HG03095 (cell line): Measurements from ENCODE around the gene ACSBG1.
"Not testable (repeated sequence)": the region's sequence is repeated elsewhere in the genome, so short reads cannot be mapped to it uniquely, and the experiment has no call there.

Source experiments
- ATAC-seq: cut with Tn5 transposase; IDR thresholded peaks from one replicate; pipeline ENCODE4 v1.9.1; 2021; ENCODE audit warnings: moderate library complexity; ENCODE audit not compliant: unreplicated experiment

ACSBG1 gene

DNA sequence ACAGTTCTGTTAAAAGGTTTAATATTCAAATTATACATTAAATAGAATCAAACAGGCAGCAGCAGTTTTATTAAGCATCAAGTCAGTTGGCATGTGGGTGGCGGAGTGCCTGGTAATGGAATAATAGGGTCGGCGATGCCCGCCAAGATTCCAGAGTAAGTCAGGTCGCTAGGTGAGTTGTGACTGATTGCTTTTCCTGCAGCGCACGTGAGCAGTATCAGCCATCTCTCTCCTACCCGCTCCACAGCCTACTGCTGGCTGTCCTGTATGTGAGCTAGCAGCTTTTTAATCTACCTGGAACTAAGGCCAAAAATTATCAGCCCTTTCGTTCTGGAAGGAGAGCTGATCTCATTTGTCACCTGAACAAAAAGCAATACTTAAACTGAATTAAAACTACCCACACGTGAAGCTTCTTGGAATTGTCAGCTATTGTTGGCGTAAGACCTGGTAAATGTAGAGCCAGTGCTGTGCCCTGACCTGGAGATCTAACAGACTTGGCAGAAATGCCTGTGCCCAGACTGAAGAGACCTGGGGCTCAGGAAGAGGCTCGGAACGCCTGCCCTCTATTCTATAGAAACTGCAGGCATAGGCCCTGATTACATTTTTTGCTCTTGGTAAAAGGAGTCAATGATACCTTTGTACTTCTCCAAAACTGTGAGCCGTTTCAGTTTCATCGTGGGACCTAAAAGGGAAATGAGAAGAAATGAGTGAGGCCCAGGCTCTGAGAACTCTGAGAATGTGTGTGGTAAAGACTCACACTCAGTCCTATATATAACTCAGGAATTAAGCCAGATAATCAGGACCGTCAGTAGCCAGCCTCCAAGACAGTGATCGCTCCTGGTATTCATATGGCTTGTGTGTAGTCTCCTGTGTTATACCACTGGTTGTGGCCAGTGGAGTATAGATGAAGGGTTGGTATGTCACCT, 63.3 kb downstream of the ACSBG1 start:
- peak; percentile 65 for ATAC-seq

DNA sequence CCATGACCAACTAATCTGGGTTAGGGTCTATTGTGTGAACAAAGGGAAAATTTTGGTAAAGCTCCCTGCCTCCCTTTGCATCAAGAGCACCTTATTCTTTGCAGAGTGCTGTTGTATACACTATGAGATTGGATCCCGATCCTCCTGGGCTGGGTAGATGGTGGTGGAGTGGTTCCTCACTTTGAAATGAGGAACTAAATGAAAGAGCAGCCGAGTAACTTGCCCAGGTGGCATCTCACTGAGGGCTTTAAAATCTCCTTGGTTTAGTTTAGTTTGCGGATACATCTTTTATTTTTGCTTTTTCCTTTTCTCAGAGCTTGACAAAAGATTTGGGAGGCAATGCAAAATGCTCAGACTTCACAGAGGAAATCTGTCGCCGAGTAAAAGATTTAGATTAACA, 65.8 kb downstream of the ACSBG1 start:
- ATAC-seq: no peak

DNA sequence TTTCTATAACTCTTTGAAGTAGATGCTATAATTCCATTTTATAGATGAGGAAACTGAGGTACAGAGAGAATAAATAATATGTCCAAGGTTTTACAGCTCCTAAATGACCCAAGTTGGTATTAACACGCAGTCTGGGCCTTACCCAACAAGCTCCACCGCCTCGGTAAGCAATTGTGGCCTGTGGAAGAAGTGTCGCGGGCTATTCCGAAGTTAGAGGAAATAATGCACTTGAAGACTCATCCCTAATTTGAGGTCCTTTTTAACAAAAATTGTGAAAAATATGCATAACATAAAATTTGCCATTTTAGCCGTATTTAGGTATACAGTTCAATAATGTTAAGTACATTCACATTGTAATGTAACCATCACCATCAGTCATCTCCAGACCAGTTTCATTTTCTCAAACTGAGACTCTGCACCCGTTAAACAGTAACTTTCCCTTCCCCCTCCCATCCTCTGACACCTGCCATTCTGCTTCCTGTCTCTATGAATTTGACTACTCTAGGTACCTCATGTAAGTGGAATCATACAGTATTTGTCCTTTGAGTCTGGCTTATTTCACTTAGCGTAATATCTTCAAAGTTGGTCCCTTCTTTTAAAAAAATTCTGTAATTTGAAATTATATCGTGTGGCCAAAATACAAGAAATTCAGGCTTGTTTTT, 67.0 kb downstream of the ACSBG1 start:
- peak; percentile 72 for ATAC-seq

DNA sequence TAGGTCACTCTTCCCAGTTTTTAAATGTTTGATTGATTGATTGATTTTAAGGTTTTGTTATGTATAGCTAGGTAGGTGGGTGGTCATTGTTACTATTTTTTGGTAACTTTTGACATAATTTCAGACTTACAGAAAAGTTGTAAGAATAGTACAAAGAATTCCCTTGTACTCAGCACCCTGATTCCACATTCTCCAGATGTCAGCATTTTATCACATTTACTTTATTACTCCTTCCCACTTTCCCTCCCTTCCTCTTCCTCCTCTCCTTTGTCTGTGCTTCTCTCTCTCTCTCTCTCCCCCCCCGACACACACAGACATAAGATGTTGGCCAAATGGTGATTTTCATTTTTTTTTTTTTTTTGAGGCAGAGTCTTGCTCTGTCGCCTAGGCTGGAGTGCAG, 70.4 kb downstream of the ACSBG1 start:
- no peak for ATAC-seq

DNA sequence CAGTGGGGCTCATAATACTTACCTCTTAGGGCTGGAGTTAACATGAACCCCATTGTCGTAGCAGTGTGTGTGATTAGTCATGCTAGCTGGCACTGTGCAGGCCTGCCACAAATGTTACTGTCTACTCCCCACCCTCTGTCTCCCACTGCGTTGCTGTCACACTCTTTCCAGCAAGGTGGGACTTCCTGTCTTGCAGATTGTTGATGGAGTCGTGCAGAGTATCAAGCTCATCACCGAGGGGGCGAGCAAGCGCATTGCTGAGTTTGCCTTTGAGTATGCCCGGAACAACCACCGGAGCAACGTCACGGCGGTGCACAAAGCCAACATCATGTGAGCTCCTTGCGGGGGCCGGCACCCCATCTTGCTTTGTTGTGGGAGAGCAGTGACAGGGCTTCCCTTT, 72.3 kb downstream of the ACSBG1 start:
- ATAC-seq: no peak

DNA sequence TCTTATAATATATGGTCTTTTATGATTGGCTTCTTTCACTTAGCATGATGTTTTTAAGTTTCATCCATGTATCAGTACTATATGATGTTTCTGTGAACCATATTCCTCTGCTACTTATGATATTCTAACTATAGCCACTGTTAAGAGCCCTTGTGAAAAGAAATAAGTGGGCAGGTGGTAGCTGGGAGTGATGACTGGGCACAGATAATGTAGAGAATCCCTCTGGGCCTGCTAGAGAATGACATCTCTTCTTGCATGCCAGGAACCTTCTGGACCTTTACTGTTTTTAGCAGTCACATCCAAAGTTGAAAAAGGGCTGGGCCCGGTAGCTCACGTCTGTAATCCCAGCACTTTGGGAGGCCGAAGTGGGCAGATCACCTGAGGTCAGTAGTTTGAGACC, 75.0 kb downstream of the ACSBG1 start:
- ATAC-seq: no peak

DNA sequence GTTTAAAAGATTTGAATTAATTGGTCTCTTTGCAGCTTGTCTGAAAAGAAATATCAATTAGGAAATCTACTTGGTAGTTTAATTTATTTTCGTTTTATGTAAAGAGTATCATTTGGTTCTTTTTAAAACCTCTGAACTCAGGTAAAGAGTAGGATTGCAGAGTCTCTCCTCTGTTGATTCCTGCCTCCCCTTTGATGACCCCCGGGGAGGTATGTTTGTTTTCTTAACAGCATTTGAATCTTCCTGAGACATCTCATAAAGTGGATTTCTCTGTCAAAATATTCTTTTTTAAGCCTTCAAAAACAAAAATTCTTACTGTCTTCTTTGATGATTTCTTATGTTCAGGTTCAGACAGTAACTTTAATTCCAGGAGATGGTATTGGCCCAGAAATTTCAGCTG, 77.2 kb downstream of the ACSBG1 start:
- no peak for ATAC-seq

DNA sequence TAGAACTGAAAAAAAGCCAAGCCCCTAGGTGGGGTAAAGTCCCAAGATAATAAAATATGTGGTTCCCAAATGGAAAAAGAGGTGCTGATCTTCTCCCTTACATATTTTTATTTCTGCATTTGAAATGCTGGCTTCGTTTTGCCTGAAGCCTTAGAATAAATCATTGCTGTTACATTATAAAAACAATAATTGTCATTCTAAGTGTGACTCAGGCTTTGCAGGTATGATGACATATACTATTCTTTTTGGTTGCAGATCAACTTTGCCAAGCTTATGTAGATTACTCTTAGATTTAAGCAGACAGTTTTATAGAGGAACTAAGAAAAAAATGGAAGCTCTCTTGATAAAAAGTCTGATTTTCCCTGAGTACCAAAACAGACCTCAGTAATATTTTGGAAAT, 77.7 kb downstream of the ACSBG1 start:
- ATAC-seq: no peak

DNA sequence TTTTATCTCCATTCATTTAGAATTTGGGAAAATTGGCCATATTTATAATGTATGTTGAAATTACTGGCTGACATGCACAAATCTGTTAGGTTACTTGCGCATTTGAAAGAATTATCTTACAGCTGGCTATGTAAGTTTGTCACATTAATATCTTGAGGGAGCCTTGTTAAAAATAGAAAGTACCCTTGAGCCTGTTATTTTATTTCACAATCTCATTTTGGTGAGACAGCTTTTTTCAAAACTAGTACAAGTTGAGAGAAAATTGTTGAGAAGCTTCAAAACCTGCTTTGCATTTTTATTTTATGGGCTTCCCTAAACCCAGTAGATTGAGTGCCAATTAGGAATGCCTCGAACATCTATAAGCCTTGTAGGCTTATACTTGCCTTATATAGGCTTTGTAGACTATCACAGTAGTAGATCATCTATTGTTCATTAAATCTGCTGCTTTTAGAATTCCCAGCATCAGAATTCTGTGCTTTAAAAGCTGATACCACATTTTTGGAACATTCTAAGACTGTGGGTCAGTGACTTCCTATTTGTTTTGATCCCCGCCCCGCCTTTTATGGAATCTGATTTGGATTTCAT, 78.9 kb downstream of the ACSBG1 start:
- no peak for ATAC-seq

DNA sequence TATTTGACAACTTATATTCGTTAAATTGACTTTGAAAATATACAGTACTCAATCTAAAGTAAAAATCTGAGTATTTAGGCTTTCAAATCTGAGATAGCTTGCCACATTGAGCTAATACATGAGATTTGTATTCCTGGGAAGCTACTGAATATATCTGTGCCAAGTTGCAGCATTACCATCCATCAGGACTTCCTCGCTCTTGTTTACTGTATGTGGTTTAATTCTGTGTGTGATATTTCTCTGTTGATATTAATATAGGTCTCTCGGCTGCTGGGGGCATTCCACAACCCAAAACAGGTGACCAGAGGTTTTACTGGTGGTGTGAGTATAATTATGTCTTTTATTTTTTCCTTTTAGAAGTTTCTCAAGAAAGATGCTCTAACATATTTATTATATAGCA, 79.4 kb downstream of the ACSBG1 start:
- ATAC-seq: no peak

DNA sequence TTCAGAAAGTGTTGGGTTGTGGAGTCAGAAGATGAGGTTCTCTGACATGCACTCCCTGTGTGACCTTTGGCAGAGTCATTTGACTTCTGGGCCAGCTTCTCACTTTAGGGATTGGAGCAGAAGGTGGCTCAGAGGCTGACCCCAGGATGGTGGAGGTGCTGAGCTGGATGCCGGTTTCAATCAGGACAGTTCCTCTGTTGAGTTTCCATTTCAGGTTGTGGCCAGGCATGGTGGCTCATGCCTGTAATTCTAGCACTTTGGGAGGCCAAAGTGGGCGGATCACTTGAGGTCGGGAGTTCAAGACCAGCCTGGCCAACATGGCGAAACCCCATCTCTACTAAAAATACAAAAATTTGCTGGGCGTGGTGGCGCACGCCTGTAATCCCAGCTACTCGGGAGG, 83.3 kb downstream of the ACSBG1 start:
- not testable (repeated sequence) for ATAC-seq

DNA sequence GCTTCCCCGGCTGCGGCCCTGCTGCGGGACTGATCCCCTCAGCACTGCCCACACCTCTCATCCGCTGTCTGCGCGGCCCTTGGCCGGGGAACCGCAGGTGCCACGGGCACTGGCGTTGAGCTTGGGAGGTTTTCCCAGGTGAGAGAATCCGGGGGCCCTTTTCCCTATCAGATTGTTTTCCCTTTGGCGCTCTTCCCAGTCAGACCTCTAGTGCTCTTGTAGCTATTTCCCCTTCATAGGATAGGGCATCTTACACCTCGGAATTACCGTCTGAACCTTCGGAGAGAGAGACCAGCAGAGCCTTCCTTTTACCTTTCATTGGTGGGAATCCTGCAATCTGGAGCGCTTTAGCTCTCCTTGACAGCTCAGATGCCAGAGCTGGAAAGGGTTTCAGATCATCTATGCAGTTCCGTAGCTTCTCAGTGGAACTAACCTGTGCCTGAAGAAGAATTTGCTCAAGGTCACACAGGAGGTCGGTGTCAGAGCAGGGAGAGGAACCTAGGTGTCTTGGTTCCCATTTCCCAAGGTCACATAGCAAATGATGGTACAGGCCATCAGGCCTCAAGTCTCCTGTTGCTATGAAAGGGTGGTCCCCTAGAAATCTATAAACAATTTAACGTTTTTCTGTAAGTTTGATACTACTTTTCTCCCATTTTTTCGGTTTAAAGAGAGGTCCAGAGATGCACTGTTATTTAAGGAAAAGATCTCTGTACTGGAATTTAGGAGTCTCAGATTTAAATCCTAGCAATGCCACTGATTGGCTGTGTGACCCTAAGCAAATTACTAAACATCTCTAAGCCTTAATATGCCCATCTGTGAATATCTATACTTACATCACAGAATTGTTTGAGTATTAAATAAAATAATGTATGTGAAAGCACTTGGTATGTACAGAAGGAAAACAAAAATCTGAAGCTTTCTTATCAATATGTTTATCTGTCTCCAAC, 84.3 kb downstream of the ACSBG1 start:
- ATAC-seq: no peak

DNA sequence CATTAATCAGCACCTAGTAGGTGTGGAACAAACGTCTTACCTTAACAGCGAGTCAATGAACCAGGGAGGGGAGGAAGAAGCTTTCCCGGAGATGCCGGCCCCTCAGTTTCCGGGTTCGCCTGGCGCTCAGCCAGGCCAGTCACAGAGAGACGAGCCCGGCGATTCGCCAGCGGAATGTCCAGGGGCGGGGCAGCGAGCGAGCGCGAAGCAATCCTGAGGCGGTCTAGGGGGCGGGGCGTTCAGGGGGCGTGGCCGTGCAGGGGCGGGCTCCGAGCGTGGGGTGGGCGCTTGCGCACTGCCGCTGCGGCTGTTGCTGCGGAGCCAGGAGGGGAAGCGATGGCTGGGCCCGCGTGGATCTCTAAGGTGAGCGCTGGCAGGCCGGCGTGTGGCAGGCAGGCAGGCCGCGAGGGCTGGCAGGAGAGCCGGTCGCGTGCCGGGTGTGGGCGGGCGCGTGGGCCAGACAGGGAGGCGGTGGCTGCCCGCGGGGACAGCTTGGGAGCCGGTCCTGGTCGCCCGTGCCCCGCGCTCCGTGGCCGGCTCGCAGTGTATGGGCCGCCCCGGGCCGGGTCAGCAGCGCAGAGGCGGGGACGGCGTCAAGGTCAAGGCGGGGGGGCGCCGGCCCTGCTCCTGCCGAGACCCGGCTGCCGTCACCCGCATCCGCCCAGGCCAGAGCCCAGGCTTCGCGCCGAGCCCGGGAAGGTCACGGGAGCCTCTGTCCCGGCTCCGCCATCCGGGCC, 85.1 kb downstream of the ACSBG1 start, which contains the start of gene IDH3A:
TSS of gene IDH3A (plus strand) at position 295 of the 737 bp plus-strand sequence. CDS start at position 337, 42 bp downstream.
- peak; percentile 67 for ATAC-seq

DNA sequence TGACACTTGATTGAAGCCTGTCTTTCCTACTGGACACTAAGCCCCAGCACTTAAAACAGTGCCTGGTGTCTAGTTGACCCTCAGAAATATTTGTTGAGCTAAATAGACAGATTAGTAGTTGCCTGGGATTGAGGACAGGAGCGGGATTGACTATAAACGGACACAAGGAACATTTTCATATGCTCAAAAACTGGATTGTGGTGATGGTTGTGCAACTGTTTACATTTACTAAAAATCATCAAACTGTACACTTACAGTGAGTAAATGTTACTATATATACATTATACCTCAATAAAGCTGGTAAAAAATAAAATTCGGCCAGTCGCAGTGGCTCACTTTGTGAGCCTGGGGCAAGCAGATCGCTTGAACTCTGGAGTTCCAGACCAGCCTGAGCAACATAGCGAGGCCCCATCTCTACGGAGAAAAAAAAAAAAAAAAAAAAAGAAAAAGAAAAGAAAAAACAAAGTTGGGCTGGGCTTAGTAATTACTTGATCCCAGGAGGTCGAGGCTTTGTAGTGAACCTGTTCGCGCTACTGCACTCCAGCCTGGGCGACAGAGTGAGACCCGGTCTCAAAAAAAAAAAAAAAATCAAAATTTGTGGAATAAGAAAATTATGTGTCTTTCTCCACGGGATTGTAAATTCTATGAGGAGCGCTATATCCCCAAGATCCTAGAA, 85.8 kb downstream of the ACSBG1 start:
- ATAC-seq: no peak

DNA sequence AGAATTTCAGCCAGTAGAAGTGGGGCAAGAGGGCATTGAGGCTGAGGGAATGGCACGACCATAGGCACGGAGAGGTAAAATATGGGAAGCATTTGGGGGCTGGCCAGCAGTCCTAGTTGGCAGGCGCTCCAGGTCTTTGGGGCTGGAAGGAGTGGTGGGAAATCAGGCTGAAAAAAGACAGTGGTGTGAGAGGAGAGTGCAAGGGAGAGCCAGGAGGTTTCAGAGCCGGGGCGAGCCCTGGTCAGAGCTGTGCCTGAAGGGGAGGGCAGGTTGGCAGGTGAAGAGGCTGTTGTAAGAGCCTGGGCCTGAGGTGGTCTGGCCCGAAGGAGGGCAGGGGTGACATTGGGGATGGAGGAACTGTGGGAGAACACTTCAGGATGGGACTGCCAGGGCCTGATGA, 86.8 kb downstream of the ACSBG1 start:
- ATAC-seq: no peak

DNA sequence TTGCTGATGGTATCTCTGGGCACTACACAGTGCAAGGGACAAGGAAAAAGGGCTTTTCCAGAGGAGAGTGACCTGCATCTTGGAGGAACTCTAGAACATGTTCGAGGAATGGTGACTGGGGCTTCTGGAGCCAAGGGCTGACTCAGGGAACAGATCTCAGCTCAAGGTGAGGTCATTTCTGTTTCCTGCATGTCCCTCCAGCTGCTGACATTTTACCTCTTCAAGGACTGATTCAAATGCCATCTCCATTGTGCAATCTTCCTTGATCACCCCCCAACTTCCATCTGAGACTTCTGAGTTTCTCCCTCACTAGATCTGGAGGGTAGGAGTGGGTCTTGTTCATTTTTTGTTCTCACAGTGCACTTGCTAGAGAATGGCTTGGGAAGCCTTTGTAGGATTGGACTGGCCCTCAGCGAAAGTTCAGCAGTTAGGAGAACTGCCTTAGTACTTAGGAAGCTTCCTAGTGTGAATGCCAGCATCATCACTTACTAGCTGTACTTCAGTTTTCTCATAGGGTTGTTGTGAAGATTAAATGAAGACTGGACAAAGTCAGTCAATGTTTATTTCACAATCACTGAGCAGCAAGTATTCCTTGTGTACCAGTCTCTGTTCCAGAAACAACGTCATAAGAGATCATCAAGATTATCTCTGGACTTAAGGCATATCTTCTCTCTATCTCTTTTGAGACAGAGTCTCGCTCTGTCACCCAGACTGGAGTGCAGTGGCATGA, 87.8 kb downstream of the ACSBG1 start:
- no peak for ATAC-seq

DNA sequence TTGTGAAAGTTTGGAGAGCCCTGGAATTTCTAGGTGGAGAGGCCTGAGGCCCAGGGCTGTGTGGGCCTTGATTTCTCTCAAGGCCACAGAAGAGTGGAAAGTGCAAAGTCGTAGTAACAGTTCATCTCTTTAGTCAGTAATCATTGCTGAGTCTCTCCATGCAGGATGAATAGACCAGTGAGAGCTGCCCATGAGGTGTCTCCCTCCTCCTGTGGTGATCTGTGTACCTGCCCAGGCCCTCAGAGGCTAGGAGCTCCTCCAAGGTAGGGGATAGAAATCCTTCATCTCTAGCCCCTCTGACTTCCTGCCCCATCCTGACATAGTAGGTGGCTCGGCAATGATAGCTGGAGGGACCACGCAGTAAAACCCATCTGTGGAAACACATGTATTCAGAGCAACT, 92.0 kb downstream of the ACSBG1 start:
- no peak for ATAC-seq

DNA sequence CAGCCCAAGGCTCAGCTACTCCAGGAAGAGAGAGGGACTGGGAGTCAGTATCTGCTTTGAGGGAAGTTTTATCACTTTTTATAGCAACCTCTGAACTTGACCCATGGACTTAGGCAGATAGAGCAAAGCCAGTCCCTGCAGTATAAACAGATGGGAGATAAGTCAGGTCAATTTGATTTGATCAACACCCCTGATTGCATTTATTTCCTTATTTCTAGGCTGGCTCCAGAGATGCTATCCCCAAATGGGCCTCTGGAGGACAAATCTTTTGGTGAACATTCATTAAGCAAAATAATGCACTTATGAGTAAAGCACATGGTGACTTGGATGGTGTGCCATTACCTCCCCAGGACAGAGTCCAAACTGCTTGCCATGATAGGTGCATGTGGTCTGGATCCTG, 94.1 kb downstream of the ACSBG1 start:
- no peak for ATAC-seq

DNA sequence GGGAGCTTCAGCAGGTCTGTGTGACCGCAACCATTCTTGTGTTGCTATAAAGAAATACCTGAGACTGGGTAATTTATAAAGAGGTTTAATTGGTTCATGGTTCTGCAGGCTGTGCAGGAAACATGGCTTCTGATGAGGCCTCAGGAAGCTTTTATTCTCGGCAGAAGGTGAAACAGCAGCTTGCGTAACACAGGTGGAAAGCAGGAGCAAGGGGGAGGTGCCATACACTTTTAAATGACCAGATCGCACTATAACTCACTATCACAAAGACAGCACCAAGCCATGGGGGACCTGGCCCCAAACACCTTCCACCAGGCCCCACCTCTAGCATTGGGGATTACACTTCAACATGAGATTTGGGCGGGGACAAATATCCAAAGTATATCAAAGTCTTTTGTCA, 94.8 kb downstream of the ACSBG1 start:
- no peak for ATAC-seq
